CD4-positive, alpha-beta memory T cell (primary cell): ENCODE data around the gene ADSS1. TPM values are rescaled to one million over a fixed set of nuclear protein-coding genes. Genes with fewer than 3 reads are reported as not detected.
A peak's percentile ranks its signal among the peaks of the same experiment; 100 is the strongest.

Source experiments
- CTCF ChIA-PET: fragments of 350-600 bp; sonication (Branson Sonifier 250); formaldehyde crosslinking; loops from one replicate; lab custom pipeline; 2021; ENCODE audit warnings: inconsistent platforms; ENCODE audit not compliant: partially characterized antibody; lab: Charles Lee
- POLR2A ChIA-PET: fragments of 350-600 bp; sonication (Branson Sonifier 250); formaldehyde crosslinking; loops from one replicate; lab custom pipeline; 2021; ENCODE audit not compliant: partially characterized antibody; lab: Charles Lee
- DNase-seq, 5 donors: peaks; one replicate each; pipeline versions ENCODE4 v3.0.0 to v3.0.0-alpha.2; 2020 to 2022; ENCODE audit warnings: mixed read lengths in 1 of 5
- H3K27ac ChIP-seq: one replicate; pipeline ENCODE4 v1.7.0; 2013; ENCODE audit warnings: low read depth, low read length
- H3K27me3 ChIP-seq: 2 replicates; pipeline ENCODE4 v1.7.0; 2013; ENCODE audit warnings: mild to moderate bottlenecking, low read length, moderate library complexity; ENCODE audit not compliant: insufficient read depth
- H3K36me3 ChIP-seq: 2 replicates; pipeline ENCODE4 v1.7.0; 2013; ENCODE audit warnings: mild to moderate bottlenecking, low read length, moderate library complexity; ENCODE audit not compliant: insufficient read depth
- H3K4me1 ChIP-seq: 2 replicates; pipeline ENCODE4 v1.7.0; 2013; ENCODE audit warnings: mild to moderate bottlenecking, low read length, moderate library complexity; ENCODE audit not compliant: insufficient read depth
- H3K4me3 ChIP-seq, 2 donors: one replicate each; pipeline ENCODE4 v1.7.0; 2013; ENCODE audit warnings: low read length in 2 of 2, mild to moderate bottlenecking in 1 of 2
- H3K9me3 ChIP-seq, 2 donors: one replicate each; pipeline ENCODE4 v1.7.0; 2013; ENCODE audit warnings: low read length in 2 of 2, control low read depth in 1 of 2; ENCODE audit not compliant: control insufficient read depth in 1 of 2
- H3K27ac Mint-ChIP-seq, 7 donors: one replicate each; pipeline ENCODE4 v1.8.0; 2020 to 2021; ENCODE audit warnings: mixed read lengths in 7 of 7, mild to moderate bottlenecking in 6 of 7, inconsistent platforms in 3 of 7, moderate library complexity in 3 of 7
- H3K27me3 Mint-ChIP-seq, 2 donors: one replicate each; pipeline ENCODE4 v1.8.0; 2020 to 2021; ENCODE audit warnings: mixed read lengths in 2 of 2
- H3K36me3 Mint-ChIP-seq, 2 donors: one replicate each; pipeline ENCODE4 v1.8.0; 2020 to 2021; ENCODE audit warnings: mixed read lengths in 2 of 2, inconsistent platforms in 1 of 2, mild to moderate bottlenecking in 1 of 2
- H3K4me1 Mint-ChIP-seq, 4 donors: one replicate each; pipeline ENCODE4 v1.8.0; 2020 to 2021; ENCODE audit warnings: mixed read lengths in 4 of 4, mild to moderate bottlenecking in 1 of 4
- H3K4me3 Mint-ChIP-seq, 8 donors: one replicate each; pipeline ENCODE4 v1.8.0; 2020 to 2021; ENCODE audit warnings: mixed read lengths in 8 of 8, mild to moderate bottlenecking in 7 of 8, moderate library complexity in 6 of 8, inconsistent platforms in 3 of 8
- H3K9me3 Mint-ChIP-seq, 8 donors: one replicate each; pipeline ENCODE4 v1.8.0; 2020 to 2021; ENCODE audit warnings: mixed read lengths in 8 of 8, mild to moderate bottlenecking in 5 of 8, inconsistent platforms in 3 of 8, moderate library complexity in 1 of 8
- intact Hi-C: fragments of 100-400 bp; cut with micrococcal nuclease; formaldehyde crosslinking; loops from one replicate; pipeline ENCODE4 v1.15.1; 2023
- polyA plus RNA-seq, 2 donors: library from polyadenylated mRNA; unstranded; fragments of 300-500 nt; fragmentation: Illumina TruSeq; gene quantifications; one replicate each; pipeline ENCODE4 v1.2.3, GENCODE V29; 2021
- total RNA-seq, 2 experiments: library from RNA; stranded (reverse); gene quantifications; one replicate each; pipeline ENCODE4 v1.2.3, GENCODE V29; 2021

The ADSS1 gene
- total and polyA plus RNA-seq, 4 experiments from 2014 or later, result 0.16 to 1.8 (median 1.5) TPM

DNA sequence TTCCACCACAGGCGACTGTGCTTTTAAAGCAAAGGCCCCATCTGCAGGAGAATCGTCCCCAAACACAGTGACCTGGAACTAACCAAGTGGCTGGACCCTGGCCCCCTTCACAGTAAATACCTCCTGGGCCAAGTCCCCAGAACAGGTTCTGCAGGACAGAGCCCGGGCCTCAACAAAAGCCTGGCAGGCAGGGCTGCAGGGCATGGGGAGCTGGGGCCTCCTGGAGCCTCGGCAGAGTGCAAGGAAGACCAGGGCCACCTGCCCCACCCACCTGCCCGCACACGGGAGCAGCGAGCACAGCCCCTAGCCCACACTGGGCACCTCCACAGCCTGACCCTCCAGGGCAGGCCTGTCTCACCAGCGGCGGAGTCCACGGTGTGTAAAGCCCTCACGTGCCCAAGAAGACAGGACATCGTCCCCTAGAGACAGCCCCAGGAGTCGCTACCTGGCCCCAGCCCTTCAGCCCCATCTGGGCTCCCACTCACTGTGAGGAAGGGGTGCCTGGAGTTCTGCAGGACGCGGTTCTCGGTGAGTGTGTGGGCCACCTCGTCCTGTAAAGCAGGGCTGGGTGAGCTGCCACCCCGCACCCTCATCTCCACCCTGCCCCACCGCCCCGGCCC is 50.5 kb downstream of the ADSS1 start:
- H3K36me3 Mint-ChIP-seq, result peaks cover 14 to 29% of the 10 kb centered on the region in 2 donors
- intact Hi-C loops, result no loop called here
- Histone ChIP-seq H3K27me3 (no peaks in the 10 kb centered on the region), H3K4me3 (no peak overlapping the region), H3K9me3 (no peaks in the 10 kb centered on the region), H3K27ac (no peak overlapping the region), H3K4me1 (no peaks in the 10 kb centered on the region), H3K36me3 (peaks cover 13% of the 10 kb centered on the region)
- CTCF ChIA-PET, result interaction anchor here (1.4 kb wide), 1 partner anchor 11 kb away, joined by 3 read pairs; no protein-coding TSS in a partner anchor
- H3K4me3 Mint-ChIP-seq, result no peak overlapping the region
- H3K27ac Mint-ChIP-seq, result peak overlapping the region in 1 of 7 donors; percentile 21
- POLR2A ChIA-PET, result interaction anchor here (1.5 kb wide), 1 partner anchor 51 kb away, joined by 5 read pairs; no protein-coding TSS in a partner anchor
- H3K4me1 Mint-ChIP-seq, result no peaks in the 10 kb centered on the region
- no peak for DNase-seq
- H3K9me3 Mint-ChIP-seq, result no peaks in the 10 kb centered on the region
- no peaks in the 10 kb centered on the region for H3K27me3 Mint-ChIP-seq

DNA sequence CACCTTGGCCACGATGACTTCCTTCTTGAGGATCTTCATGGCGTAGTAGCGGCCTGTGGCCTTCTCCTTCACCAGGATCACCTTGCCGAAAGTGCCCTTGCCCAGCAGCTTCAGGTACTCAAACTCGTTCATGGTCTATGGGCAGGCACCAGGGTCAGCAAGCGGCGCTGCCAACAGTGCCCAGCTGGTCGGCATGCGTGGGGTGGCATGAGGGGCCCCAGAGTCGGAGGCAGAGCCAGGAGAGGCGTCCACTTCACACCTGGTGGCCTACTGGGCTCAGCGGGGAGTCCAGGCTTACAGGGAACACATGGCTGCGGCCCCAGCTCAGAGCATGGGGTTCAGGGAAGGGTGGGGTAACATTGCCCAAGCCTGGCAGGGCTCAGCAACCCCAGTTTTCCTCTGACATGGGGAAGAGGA is 51.1 kb downstream of the ADSS1 start:
- no peak overlapping the region for H3K4me3 Mint-ChIP-seq
- Histone ChIP-seq H3K4me1 (no peaks in the 10 kb centered on the region), H3K27me3 (no peaks in the 10 kb centered on the region), H3K36me3 (peaks cover 13% of the 10 kb centered on the region), H3K4me3 (no peak overlapping the region), H3K27ac (no peak overlapping the region), H3K9me3 (no peaks in the 10 kb centered on the region)
- H3K36me3 Mint-ChIP-seq, result peaks cover 14 to 27% of the 10 kb centered on the region in 2 donors
- ChIA-PET CTCF (interaction anchor here (1.4 kb wide), 1 partner anchor 10 kb away, joined by 3 read pairs; no protein-coding TSS in a partner anchor), POLR2A (interaction anchor here (1.5 kb wide), 1 partner anchor 51 kb away, joined by 5 read pairs; no protein-coding TSS in a partner anchor)
- peak overlapping the region in 1 of 7 donors; percentile 21 for H3K27ac Mint-ChIP-seq
- no peaks in the 10 kb centered on the region for H3K27me3 Mint-ChIP-seq
- no peaks in the 10 kb centered on the region for H3K4me1 Mint-ChIP-seq
- no peaks in the 10 kb centered on the region for H3K9me3 Mint-ChIP-seq
- intact Hi-C loops, result no loop called here
- DNase-seq, result no peak

DNA sequence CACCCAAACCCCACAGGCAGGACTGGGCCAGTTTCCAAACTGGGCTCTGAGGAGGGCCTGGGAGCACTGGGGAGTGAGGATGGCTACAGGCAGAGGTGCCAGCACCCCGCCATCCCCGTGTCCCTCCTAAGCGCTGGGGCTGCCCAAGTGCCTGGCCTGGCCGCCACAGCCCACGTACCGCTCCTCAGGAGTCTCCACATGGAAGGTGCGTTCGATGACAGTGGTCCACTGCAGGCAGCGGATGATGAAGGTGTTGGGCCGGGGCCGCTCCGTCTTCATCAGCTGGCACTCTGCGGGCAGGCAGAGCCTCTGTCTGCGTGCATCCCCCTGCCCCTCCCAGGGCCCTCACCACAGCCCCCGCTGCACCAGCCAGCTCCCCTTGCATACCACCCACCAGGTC is 52.5 kb downstream of the ADSS1 start:
- Mint-ChIP-seq H3K4me3 (no peak overlapping the region), H3K27me3 (no peaks in the 10 kb centered on the region), H3K4me1 (peaks cover 0 to 1% (median 0%) of the 10 kb centered on the region in 4 donors), H3K9me3 (no peaks in the 10 kb centered on the region), H3K36me3 (peaks cover 7 to 22% of the 10 kb centered on the region in 2 donors), H3K27ac (no peak overlapping the region)
- no peaks in the 10 kb centered on the region for H3K4me1 ChIP-seq
- DNase-seq, result no peak
- H3K27ac ChIP-seq, result no peak overlapping the region
- CTCF ChIA-PET, result no interaction called here
- H3K4me3 ChIP-seq, result no peak overlapping the region
- POLR2A ChIA-PET, result no interaction called here
- no peaks in the 10 kb centered on the region for H3K27me3 ChIP-seq
- H3K36me3 ChIP-seq, result peaks cover 5% of the 10 kb centered on the region
- intact Hi-C loops, result no loop called here
- H3K9me3 ChIP-seq, result no peaks in the 10 kb centered on the region

DNA sequence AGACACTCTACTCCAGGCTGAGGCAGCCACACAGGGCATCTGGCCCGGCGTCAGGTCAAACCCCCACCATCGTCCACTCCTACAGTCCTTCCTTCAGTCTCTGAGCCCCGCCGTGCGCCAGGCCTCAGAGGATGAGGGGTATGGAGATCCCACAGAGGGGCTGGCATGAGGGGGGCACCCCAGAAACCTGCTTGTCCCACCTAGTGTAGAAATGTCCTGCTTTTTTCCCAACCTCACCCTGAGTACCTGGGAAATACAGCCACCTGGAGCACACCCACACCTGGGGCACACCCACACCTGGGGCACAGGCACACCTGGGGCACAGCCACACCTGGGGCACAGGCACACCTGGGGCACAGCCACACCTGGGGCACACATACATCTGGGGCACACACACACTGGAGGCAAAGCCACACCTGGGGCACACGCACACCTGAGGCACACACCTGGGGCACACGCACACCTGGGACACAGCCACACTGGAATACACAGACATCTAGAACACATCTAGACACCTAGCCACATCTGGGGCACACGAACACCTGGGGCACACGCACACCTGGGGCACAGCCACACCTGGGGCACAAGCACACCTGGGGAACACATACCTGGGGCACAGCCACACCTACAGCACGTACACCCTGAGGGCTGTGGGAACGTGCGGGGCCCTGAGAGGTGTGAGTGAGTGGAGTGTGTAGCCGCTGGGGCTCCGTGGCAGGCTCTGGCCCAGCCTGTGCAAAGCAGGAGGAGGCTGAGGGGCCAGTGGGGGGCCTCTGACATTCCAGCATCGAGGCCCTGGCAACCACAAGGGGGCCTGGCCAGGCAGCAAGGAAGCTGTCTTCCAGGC is 53.2 kb downstream of the ADSS1 start:
- CTCF ChIA-PET, result interaction anchor here (0.7 kb wide), 1 partner anchor 8 kb away, joined by 3 read pairs; no protein-coding TSS in a partner anchor

DNA sequence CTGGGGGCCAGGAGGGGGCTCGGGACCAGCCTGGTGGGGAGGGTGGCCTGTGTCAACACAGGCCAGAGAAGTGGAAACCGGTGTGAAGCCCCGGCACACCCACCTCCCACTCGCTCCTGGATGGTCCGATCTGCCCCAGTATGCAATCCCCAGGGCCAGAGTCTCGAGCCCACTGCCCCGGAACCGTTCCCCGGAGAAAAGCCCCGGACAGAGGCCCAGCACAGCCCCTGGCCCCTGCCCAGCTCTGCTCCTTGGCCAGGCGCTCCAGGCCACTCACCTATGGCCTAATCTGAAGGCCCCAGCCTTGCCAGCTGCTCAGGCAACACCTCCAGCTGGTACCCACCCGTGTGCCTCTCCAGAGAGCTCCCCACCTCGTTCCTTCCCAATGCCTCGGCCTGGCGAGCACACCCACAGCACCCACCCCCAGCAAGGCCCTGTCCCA is 53.8 kb downstream of the ADSS1 start:
- Histone ChIP-seq H3K36me3 (no peaks in the 10 kb centered on the region), H3K27ac (no peak overlapping the region), H3K4me1 (no peaks in the 10 kb centered on the region), H3K4me3 (no peak overlapping the region), H3K9me3 (no peaks in the 10 kb centered on the region), H3K27me3 (no peaks in the 10 kb centered on the region)
- Mint-ChIP-seq H3K27ac (no peak overlapping the region), H3K27me3 (no peaks in the 10 kb centered on the region), H3K4me3 (no peak overlapping the region), H3K4me1 (peaks cover 0 to 1% (median 0%) of the 10 kb centered on the region in 4 donors), H3K36me3 (peaks cover 0 to 11% of the 10 kb centered on the region in 2 donors), H3K9me3 (no peaks in the 10 kb centered on the region)
- ChIA-PET CTCF (interaction anchor here (0.7 kb wide), 1 partner anchor 9 kb away, joined by 3 read pairs; no protein-coding TSS in a partner anchor), POLR2A (interaction anchor here (0.7 kb wide), 1 partner anchor 9 kb away, joined by 4 read pairs; no protein-coding TSS in a partner anchor)
- DNase-seq, result no peak
- intact Hi-C loops, result no loop called here

More for the DNA sequence above, 53.2 kb downstream of the ADSS1 start:
- peaks cover under 1 to 15% of the 10 kb centered on the region in 2 donors for H3K36me3 Mint-ChIP-seq
- Histone ChIP-seq H3K9me3 (no peaks in the 10 kb centered on the region), H3K4me3 (no peak overlapping the region), H3K4me1 (no peaks in the 10 kb centered on the region), H3K27me3 (no peaks in the 10 kb centered on the region), H3K27ac (no peak overlapping the region), H3K36me3 (peaks cover 1% of the 10 kb centered on the region)
- peaks cover 0 to 1% (median 0%) of the 10 kb centered on the region in 4 donors for H3K4me1 Mint-ChIP-seq
- no peak for DNase-seq
- H3K27me3 Mint-ChIP-seq, result no peaks in the 10 kb centered on the region
- no peak overlapping the region for H3K4me3 Mint-ChIP-seq
- no peak overlapping the region for H3K27ac Mint-ChIP-seq
- POLR2A ChIA-PET, result interaction anchor here (0.7 kb wide), 1 partner anchor 9 kb away, joined by 4 read pairs; no protein-coding TSS in a partner anchor
- intact Hi-C loops, result no loop called here
- H3K9me3 Mint-ChIP-seq, result no peaks in the 10 kb centered on the region

DNA sequence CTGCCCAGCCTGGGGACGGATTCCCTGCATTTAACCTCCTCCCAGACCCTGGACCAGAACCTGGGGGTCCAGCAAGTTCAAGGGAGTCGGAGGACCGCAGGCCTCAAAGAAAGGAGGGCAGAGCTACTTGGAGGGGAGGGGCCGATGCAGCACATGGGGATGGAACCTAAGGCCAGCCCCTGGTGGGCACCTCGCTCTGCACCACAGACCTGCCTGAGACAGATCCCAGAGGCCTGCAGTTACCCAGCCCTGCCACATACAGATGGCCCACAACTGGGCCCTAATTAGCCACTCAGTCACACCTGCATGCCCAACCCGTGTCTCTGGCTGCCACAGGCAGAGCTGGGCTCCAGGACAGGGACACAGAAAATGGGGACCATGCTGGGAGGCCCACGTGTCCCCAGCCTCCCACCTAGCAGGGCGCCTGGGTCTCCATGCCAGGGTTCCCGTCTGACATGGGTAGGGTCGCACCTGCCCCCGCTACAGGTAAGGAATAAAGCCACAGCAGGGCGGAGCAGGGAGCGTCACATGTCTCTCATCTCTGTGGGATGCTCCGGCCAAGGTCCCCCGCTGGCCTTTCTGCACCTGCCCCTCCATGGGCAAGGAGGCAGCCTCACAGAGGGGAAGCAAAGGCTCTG is 54.8 kb downstream of the ADSS1 start:
- H3K36me3 ChIP-seq, result no peaks in the 10 kb centered on the region
- intact Hi-C loops, result no loop called here
- H3K27ac ChIP-seq, result no peak overlapping the region
- ChIA-PET CTCF (no interaction called here), POLR2A (no interaction called here)
- Mint-ChIP-seq H3K4me1 (peaks cover 0 to 1% (median 0%) of the 10 kb centered on the region in 4 donors), H3K9me3 (no peaks in the 10 kb centered on the region), H3K27me3 (no peaks in the 10 kb centered on the region), H3K36me3 (peaks cover 0 to 11% of the 10 kb centered on the region in 2 donors), H3K4me3 (no peak overlapping the region), H3K27ac (no peak overlapping the region)
- no peaks in the 10 kb centered on the region for H3K9me3 ChIP-seq
- no peak for DNase-seq
- no peak overlapping the region for H3K4me3 ChIP-seq
- H3K4me1 ChIP-seq, result no peaks in the 10 kb centered on the region
- H3K27me3 ChIP-seq, result no peaks in the 10 kb centered on the region
